HEK293 (cell line): ENCODE measurements around the gene GBA3.

Experiments used
- CTCF ChIA-PET: fragments of 350-600 bp; formaldehyde crosslinking; extraction: SDS; loops from one replicate; lab custom pipeline; 2021; ENCODE audit warnings: antibody characterized with exemption; lab: Yijun Ruan, JAX
- POLR2A ChIA-PET: fragments of 300-600 bp; formaldehyde crosslinking; extraction: SDS; loops from one replicate; lab custom pipeline; 2020; ENCODE audit warnings: antibody characterized with exemption, inconsistent platforms; lab: Yijun Ruan, JAX
- H3K27ac ChIP-seq: fragments of 200-500 bp; sonication (Bioruptor generic); 2 replicates; pipeline ENCODE4 v1.5.1; 2014; ENCODE audit warnings: low read depth, low read length, control low read depth, inconsistent platforms; ENCODE audit errors: extremely low read depth
- H3K36me3 ChIP-seq, 2 experiments: fragments of 200-500 bp in 1 of 2; sonication (Bioruptor generic) in 1 of 2; 1 replicate in 1 of 2; 2 replicates in 1 of 2; pipeline ENCODE4 v1.5.1; 2014 to 2017; ENCODE audit warnings: inconsistent platforms in 2 of 2, low read length in 2 of 2; ENCODE audit not compliant: control insufficient read depth in 2 of 2, insufficient read depth in 1 of 2
- H3K4me1 ChIP-seq: fragments of 200-500 bp; sonication (Bioruptor generic); 2 replicates; pipeline ENCODE4 v1.5.1; 2014; ENCODE audit warnings: mild to moderate bottlenecking, low read length, inconsistent platforms; ENCODE audit not compliant: control insufficient read depth, insufficient read depth
- H3K4me3 ChIP-seq: 2 replicates; pipeline ENCODE4 v1.5.1; 2011; ENCODE audit warnings: low read depth, mild to moderate bottlenecking, control low read depth, low read length, moderate library complexity
- H3K9me3 ChIP-seq: fragments of 200-500 bp; sonication (Bioruptor generic); 2 replicates; pipeline ENCODE4 v1.5.1; 2014; ENCODE audit warnings: low read depth, low read length, inconsistent platforms; ENCODE audit not compliant: control insufficient read depth, insufficient read depth
- ATF2 ChIP-seq: fragments of 450-650 bp; formaldehyde crosslinking; IDR thresholded peaks from 2 replicates; pipeline ENCODE4 v1.5.1; 2016; ENCODE audit warnings: missing biosample characterization, missing genetic modification characterization, low read depth
- EGR2 ChIP-seq: fragments of 450-650 bp; formaldehyde crosslinking; IDR thresholded peaks from 2 replicates; pipeline ENCODE4 v1.5.1; 2016; ENCODE audit warnings: low read depth, missing biosample characterization, missing genetic modification characterization
- KLF9 ChIP-seq: fragments of 450-650 bp; formaldehyde crosslinking; IDR thresholded peaks from 2 replicates; pipeline ENCODE4 v1.5.1; 2016; ENCODE audit warnings: missing biosample characterization, missing genetic modification characterization, low read depth
- PRDM1 ChIP-seq: fragments of 450-650 bp; formaldehyde crosslinking; IDR thresholded peaks from 2 replicates; pipeline ENCODE4; 2016; ENCODE audit warnings: missing biosample characterization, missing genetic modification characterization
- PRDM10 ChIP-seq: fragments of 450-650 bp; formaldehyde crosslinking; IDR thresholded peaks from 2 replicates; pipeline ENCODE4 v1.5.1; 2016; ENCODE audit warnings: missing biosample characterization, missing genetic modification characterization
- ZBTB6 ChIP-seq: fragments of 450-650 bp; formaldehyde crosslinking; IDR thresholded peaks from 2 replicates; pipeline ENCODE4 v1.5.1; 2017; ENCODE audit warnings: missing biosample characterization, missing genetic modification characterization
- ZBTB8A ChIP-seq: fragments of 450-650 bp; formaldehyde crosslinking; IDR thresholded peaks from 2 replicates; pipeline ENCODE4 v1.5.1; 2016; ENCODE audit warnings: missing biosample characterization, missing genetic modification characterization
- ZNF10 ChIP-seq: fragments of 450-650 bp; formaldehyde crosslinking; IDR thresholded peaks from 2 replicates; pipeline ENCODE4 v1.5.1; 2017; ENCODE audit warnings: missing biosample characterization, missing genetic modification characterization
- ZNF114 ChIP-seq: fragments of 450-650 bp; formaldehyde crosslinking; IDR thresholded peaks from 2 replicates; pipeline ENCODE4 v1.5.0; 2017; ENCODE audit warnings: missing biosample characterization, missing genetic modification characterization
- ZNF121 ChIP-seq: fragments of 450-650 bp; formaldehyde crosslinking; IDR thresholded peaks from 2 replicates; pipeline ENCODE4 v1.5.1; 2016; ENCODE audit warnings: missing biosample characterization, missing genetic modification characterization
- ZNF24 ChIP-seq: fragments of 450-650 bp; formaldehyde crosslinking; IDR thresholded peaks from 2 replicates; pipeline ENCODE4 v1.5.1; 2016; ENCODE audit warnings: missing biosample characterization, missing genetic modification characterization
- ZNF280D ChIP-seq: fragments of 450-650 bp; formaldehyde crosslinking; IDR thresholded peaks from 2 replicates; pipeline ENCODE4 v1.5.1; 2016; ENCODE audit warnings: missing biosample characterization, missing genetic modification characterization
- ZNF362 ChIP-seq: fragments of 450-650 bp; formaldehyde crosslinking; IDR thresholded peaks from 2 replicates; pipeline ENCODE4 v1.5.1; 2016; ENCODE audit warnings: missing biosample characterization, missing genetic modification characterization
- ZNF404 ChIP-seq: fragments of 450-650 bp; formaldehyde crosslinking; IDR thresholded peaks from 2 replicates; pipeline ENCODE4 v1.5.1; 2017; ENCODE audit warnings: missing biosample characterization, missing genetic modification characterization
- ZNF692 ChIP-seq: fragments of 450-650 bp; formaldehyde crosslinking; IDR thresholded peaks from 2 replicates; pipeline ENCODE4 v1.5.1; 2016; ENCODE audit warnings: missing biosample characterization, missing genetic modification characterization
- ZNF785 ChIP-seq: fragments of 450-650 bp; formaldehyde crosslinking; IDR thresholded peaks from 2 replicates; pipeline ENCODE4 v1.5.1; 2016; ENCODE audit warnings: missing biosample characterization, missing genetic modification characterization
- ZNF791 ChIP-seq: fragments of 450-650 bp; formaldehyde crosslinking; IDR thresholded peaks from 2 replicates; pipeline ENCODE4 v1.5.1; 2016; ENCODE audit warnings: missing biosample characterization, missing genetic modification characterization
- ZSCAN30 ChIP-seq: fragments of 450-650 bp; IDR thresholded peaks from 2 replicates; pipeline ENCODE4 v1.5.1; 2018; ENCODE audit warnings: missing biosample characterization, mild to moderate bottlenecking, missing genetic modification characterization, moderate library complexity
- ZSCAN4 ChIP-seq: fragments of 450-650 bp; formaldehyde crosslinking; IDR thresholded peaks from 2 replicates; pipeline ENCODE4 v1.5.1; 2017; ENCODE audit warnings: missing biosample characterization, missing genetic modification characterization

Gene GBA3

GRCh38 chr4:22790631-22791030 lies 97.9 kb downstream of the GBA3 start (continued):
- no peak for TF ChIP-seq PRDM10

GRCh38 chr4:22794732-22795131 lies 102.0 kb downstream of the GBA3 start:
- CTCF ChIA-PET, result no interaction called here
- POLR2A ChIA-PET, result no interaction called here
- TF ChIP-seq ZNF785 (no peak), ZNF280D (tag by site-specific recombination) (no peak), ZNF114 (tag by site-specific recombination) (no peak), ATF2 (no peak)

GRCh38 chr4:22801391-22801790 lies 108.7 kb downstream of the GBA3 start:
- Histone ChIP-seq H3K4me3 (no peak overlapping the region), H3K27ac (no peak overlapping the region), H3K4me1 (no peaks in the 10 kb centered on the region), H3K36me3 (no peaks in the 10 kb centered on the region), H3K9me3 (no peaks in the 10 kb centered on the region)
- CTCF ChIA-PET, result no interaction called here
- POLR2A ChIA-PET, result no interaction called here
- no peak for TF ChIP-seq ZNF362 (tag by site-specific recombination)
- no peak for TF ChIP-seq ZBTB8A (tag by site-specific recombination)
- no peak for TF ChIP-seq ZNF10 (tag by site-specific recombination)
- no peak for TF ChIP-seq ZNF114 (tag by site-specific recombination)
- TF ChIP-seq ZNF692 (tag by site-specific recombination), result no peak
- no peak for TF ChIP-seq ZNF404 (tag by site-specific recombination)
- TF ChIP-seq EGR2, result no peak
- no peak for TF ChIP-seq ZBTB6 (tag by site-specific recombination)
- TF ChIP-seq ZNF791, result no peak
- TF ChIP-seq PRDM1 (tag by site-specific recombination), result no peak
- no peak for TF ChIP-seq KLF9 (tag by site-specific recombination)
- TF ChIP-seq ZNF121, result no peak
- no peak for TF ChIP-seq ZNF24 (tag by site-specific recombination)
- no peak for TF ChIP-seq ZSCAN30 (tag by site-specific recombination)
- no peak for TF ChIP-seq ZSCAN4 (tag by site-specific recombination)

More at GRCh38 chr4:22794732-22795131, 102.0 kb downstream of the GBA3 start:
- no peaks in the 10 kb centered on the region for H3K4me1 ChIP-seq
- H3K27ac ChIP-seq, result no peak overlapping the region
- H3K36me3 ChIP-seq, result no peaks in the 10 kb centered on the region
- H3K9me3 ChIP-seq, result no peaks in the 10 kb centered on the region
- no peak overlapping the region for H3K4me3 ChIP-seq
